NB4 (cell line): Measurements from ENCODE around the gene BPIFB3.

Experiments used
- DNase-seq: peaks from one replicate; pipeline ENCODE4 v3.0.0; 2010; ENCODE audit warnings: low read depth
- H3K4me3 ChIP-seq: one replicate; pipeline ENCODE4 v1.5.1; 2011; ENCODE audit warnings: mild to moderate bottlenecking, low read depth, low read length, moderate library complexity
- MYC ChIP-seq: IDR thresholded peaks from 2 replicates; pipeline ENCODE4 v1.6.1; 2011; ENCODE audit warnings: low read depth, low read length
- POLR2A ChIP-seq: IDR thresholded peaks from 2 replicates; pipeline ENCODE4 v1.6.1; 2011; ENCODE audit warnings: mild to moderate bottlenecking; ENCODE audit not compliant: insufficient read length; ENCODE audit errors: extremely low read depth
- TF ChIP-seq, protein P1 (sequence below): IDR thresholded peaks from 2 replicates; pipeline ENCODE4 v1.6.1; 2011; ENCODE audit warnings: low read depth, low read length
- TF ChIP-seq, protein P2 (sequence below): IDR thresholded peaks from one replicate; pipeline ENCODE4 v1.5.1; 2012; ENCODE audit warnings: low read depth, low read length

The BPIFB3 gene, protein sequence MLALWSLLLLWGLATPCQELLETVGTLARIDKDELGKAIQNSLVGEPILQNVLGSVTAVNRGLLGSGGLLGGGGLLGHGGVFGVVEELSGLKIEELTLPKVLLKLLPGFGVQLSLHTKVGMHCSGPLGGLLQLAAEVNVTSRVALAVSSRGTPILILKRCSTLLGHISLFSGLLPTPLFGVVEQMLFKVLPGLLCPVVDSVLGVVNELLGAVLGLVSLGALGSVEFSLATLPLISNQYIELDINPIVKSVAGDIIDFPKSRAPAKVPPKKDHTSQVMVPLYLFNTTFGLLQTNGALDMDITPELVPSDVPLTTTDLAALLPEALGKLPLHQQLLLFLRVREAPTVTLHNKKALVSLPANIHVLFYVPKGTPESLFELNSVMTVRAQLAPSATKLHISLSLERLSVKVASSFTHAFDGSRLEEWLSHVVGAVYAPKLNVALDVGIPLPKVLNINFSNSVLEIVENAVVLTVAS

DNA sequence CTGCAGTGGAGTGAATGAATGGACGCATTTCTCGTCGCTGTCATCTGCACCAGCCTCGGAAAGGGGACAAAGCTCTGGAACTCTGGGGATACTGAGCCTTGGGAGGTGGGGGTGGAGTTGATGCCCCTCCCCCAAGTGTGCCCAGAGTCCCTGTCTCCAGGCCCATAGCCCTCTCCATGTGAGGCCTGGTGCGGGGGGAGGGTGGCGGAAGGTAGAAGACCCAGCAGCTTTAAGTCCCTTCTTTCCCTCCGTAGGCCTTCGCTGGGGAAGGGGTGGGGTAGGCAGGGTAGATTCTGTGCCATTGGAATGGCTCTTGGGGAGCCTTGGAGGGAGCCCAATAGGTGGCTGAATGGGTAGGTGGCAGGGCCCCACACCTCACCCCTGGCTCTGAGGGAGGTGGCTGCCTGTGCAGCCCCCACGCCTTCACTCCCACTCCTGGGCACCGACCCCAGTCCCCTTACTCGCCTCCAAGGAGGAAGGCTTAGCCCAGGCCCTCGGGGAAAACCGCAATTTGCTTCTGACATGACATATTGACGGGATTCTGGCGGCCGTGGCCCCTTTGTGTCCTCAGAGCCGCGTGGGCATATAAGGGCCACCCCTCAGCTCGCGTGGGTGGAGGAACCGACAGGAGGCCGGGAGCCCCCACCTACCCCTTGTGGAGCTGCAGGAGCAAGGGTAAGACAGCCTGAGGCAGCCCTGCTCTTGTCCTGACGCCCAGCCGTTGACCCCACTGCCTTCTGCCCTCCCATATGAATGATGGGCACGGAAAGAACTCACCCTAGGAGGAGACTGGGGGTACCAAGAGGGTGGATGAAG, at the start of gene BPIFB3:
TSS of gene BPIFB3 (plus strand) at position 613 of the 816 bp plus-strand sequence. CDS start 1,533 bp downstream, outside the sequence.
- no peak for DNase-seq
- no peak within 1 kb of the TSS for H3K4me3 ChIP-seq
- TF ChIP-seq, protein P1, sequence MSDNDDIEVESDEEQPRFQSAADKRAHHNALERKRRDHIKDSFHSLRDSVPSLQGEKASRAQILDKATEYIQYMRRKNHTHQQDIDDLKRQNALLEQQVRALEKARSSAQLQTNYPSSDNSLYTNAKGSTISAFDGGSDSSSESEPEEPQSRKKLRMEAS = no peak
- TF ChIP-seq MYC = no peak

DNA sequence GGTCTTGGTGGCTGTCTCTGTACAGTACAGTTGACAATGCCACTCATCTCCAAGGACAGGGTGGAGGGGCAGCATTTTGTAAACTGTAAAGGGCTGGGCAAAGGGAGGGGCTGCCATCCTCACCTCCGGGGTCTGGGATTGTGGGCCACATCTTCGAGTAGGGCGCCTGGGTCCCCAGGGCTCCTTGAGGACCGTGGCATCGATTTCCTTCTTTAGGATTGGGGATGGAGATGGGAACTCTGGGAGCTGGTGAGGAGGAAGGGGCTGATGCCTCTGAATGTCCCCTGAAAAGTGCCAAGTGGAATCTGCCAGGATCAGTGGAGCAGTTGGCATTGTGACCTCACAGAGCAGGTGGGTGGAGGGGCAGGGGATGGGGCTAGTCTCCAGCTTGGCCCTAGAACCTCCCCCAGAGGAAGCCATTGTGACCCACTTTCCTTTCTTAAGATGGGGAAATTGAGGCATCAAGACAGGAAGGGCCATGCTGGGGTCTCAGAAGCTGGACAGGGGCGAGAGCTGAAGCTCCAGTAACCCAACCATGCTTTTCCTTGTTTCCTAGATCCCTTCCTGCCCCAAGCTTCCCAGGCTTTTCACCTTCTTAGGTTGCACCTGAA, 49.5 kb upstream of the BPIFB3 start, which contains the start of gene SUN5:
TSS of gene SUN5 (minus strand) at position 293 of the 611 bp plus-strand sequence. CDS start at position 200, 93 bp downstream.
- DNase-seq = no peak
- TF ChIP-seq, protein P1 = no peak
- TF ChIP-seq POLR2A (no peak), MYC (no peak)
- TF ChIP-seq, protein P2, sequence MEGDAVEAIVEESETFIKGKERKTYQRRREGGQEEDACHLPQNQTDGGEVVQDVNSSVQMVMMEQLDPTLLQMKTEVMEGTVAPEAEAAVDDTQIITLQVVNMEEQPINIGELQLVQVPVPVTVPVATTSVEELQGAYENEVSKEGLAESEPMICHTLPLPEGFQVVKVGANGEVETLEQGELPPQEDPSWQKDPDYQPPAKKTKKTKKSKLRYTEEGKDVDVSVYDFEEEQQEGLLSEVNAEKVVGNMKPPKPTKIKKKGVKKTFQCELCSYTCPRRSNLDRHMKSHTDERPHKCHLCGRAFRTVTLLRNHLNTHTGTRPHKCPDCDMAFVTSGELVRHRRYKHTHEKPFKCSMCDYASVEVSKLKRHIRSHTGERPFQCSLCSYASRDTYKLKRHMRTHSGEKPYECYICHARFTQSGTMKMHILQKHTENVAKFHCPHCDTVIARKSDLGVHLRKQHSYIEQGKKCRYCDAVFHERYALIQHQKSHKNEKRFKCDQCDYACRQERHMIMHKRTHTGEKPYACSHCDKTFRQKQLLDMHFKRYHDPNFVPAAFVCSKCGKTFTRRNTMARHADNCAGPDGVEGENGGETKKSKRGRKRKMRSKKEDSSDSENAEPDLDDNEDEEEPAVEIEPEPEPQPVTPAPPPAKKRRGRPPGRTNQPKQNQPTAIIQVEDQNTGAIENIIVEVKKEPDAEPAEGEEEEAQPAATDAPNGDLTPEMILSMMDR = no peak
- no peak within 1 kb of the TSS for H3K4me3 ChIP-seq

DNA sequence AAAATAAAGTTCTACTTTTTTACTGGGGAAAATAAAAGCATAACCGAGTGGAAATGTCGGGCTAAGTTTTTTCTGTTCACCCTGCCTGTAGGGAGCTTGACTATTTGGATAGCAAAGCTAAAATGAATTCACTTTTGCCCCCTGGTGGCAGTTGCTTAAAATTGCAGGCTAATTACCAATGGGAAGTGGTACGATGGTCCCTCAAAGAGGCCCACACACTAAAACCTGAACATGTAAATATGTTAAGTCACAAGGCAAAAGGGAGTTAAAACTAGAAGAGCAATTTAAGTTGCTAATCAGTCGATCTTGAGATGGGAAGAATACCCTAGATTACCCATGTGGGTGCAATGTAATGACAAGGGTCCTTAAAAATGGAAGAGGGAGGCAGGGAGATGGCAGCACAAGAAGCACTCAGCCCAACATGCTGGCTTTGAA, 48.6 kb upstream of the BPIFB3 start:
- DNase-seq = peak; percentile 73
- H3K4me3 ChIP-seq = no peak overlapping the region

DNA sequence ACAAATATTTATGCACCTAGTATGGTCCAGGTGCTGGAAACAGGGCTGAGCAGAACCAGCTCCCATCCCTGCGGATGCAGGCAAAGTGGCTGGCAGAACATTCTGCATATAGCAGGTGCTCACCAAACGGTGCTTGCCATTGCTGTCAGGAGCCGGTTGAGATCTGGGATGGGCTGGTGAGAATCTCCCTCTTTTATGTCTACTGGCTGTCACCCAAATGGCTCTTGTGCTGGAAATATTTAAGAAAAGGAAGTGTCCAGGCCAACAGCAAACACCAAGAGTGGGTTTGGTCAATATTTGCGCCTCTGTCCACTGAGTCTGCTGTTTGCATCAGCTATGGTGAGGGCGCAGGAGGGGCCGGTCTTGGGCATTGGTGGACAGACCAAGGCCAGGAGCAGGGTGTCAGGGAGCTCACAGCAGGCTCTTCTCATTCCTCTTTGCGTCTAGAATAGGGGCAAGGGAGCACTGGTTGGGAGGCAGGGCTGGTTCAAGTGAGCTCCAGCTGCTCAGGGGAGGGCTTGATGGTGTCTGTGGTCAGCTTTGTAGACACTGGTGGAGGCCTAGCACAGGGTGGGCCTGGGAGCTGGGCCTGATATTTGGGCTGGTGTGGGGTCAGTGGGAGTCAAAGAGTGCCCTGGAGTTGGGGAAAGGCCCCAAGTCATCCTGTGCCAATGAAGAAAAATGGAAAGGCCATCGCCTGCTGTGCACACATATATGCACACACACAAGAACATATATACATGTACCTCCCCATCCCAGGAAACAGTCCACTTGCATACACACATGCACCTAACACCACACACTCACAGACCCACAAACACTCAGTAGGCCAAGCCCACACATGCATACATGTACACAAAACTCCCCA, 47.6 kb upstream of the BPIFB3 start:
- TF ChIP-seq POLR2A = no peak
- TF ChIP-seq, protein P2 = no peak
- TF ChIP-seq, protein P1 = no peak
- DNase-seq = no peak
- H3K4me3 ChIP-seq = no peak overlapping the region

More for the DNA sequence above, 48.6 kb upstream of the BPIFB3 start:
- TF ChIP-seq, protein P2 = peak; percentile 80
- no peak for TF ChIP-seq POLR2A

DNA sequence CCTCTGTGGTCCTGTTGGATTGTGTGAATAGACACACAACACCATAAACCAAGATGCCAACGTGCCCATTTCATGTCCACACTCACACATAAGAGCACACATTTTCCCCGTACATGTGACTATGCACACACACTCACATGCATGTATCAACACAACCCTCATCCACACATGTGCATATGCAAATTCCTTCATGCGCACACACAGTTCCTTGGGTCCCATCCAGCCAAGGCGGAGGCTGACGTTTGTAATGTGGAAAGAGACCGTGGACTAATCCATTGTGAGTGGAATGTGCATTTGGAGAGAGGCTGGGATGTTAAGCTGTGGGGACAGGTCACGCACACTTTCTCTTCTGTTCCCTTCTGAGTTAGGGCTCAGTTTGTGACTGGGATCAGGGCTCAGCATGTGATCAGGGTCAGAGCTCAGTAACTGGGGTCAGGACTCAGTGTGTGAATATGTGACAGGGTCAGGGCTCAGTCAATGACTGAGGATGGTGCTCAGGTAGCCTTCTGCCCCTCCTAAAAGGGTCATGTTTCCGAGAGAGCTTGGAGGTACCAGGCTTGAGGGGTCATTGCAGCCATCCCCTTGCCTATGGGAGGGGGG, 46.8 kb upstream of the BPIFB3 start:
- no peak overlapping the region for H3K4me3 ChIP-seq
- TF ChIP-seq, protein P2 = no peak
- no peak for TF ChIP-seq POLR2A
- no peak for TF ChIP-seq MYC
- TF ChIP-seq, protein P1 = no peak
- no peak for DNase-seq
